ENCODE results near the gene COLGALT1.

- TF ChIP-seq CTCF (IDR thresholded peaks at IDR 0.05; ENCODE audit: insufficient read depth, low read length, poor library complexity, severe bottlenecking) = no peak
- no peak for TF ChIP-seq EZH2phosphoT487 (conservative IDR thresholded peaks at IDR 0.05; ENCODE audit: low read length)
Observed at GRCh38 chr19:17627921-17628320, 72.5 kb downstream of the COLGALT1 start.

Measured in SU-DHL-6 (cell line).